Activated naive CD4-positive, alpha-beta T cell (primary cell): ENCODE data around the gene SLC25A20.
"Not testable (repeated sequence)": the region's sequence is repeated elsewhere in the genome, so short reads cannot be mapped to it uniquely, and the experiment has no call there.

Experiments
- DNase-seq, 4 experiments: peaks; one replicate each; lab custom pipeline; 2025; lab: John Stamatoyannopoulos, UW

SLC25A20 gene

GRCh38 chr3:48847053-48847503 lies 51.6 kb downstream of the SLC25A20 start:
- DNase-seq, result peak in 3 of 4 experiments; percentile 11 to 42 (median 12)

- DNase-seq, result no peak
Measured at GRCh38 chr3:48845170-48845569, 53.5 kb downstream of the SLC25A20 start.

GRCh38 chr3:48837163-48837562 lies 61.5 kb downstream of the SLC25A20 start:
- DNase-seq, result no peak

- DNase-seq, result no peak
Measured at GRCh38 chr3:48835650-48836366, 62.9 kb downstream of the SLC25A20 start.

- DNase-seq, result no peak
Measured at GRCh38 chr3:48832684-48833083, 66.0 kb downstream of the SLC25A20 start.

GRCh38 chr3:48830715-48831114 lies 68.0 kb downstream of the SLC25A20 start:
- DNase-seq, result no peak

GRCh38 chr3:48829525-48829924 lies 69.2 kb downstream of the SLC25A20 start:
- not testable (repeated sequence) for DNase-seq

- not testable (repeated sequence) for DNase-seq
Measured at GRCh38 chr3:48827874-48828273, 70.8 kb downstream of the SLC25A20 start.

- DNase-seq, result no peak
Measured at GRCh38 chr3:48826451-48826850, 72.2 kb downstream of the SLC25A20 start.

GRCh38 chr3:48820612-48821324 lies 77.9 kb downstream of the SLC25A20 start:
- DNase-seq, result no peak

GRCh38 chr3:48819234-48820221 lies 79.2 kb downstream of the SLC25A20 start:
- no peak for DNase-seq

GRCh38 chr3:48811524-48811923 lies 87.2 kb downstream of the SLC25A20 start:
- DNase-seq, result no peak
